ENCODE results near the gene KLF13. TPM values are rescaled to one million over a fixed set of nuclear protein-coding genes. Genes with fewer than 3 reads are reported as not detected.

KLF13 gene
- total RNA-seq, 1 donor from 2014 or later: 62.3 TPM

DNA sequence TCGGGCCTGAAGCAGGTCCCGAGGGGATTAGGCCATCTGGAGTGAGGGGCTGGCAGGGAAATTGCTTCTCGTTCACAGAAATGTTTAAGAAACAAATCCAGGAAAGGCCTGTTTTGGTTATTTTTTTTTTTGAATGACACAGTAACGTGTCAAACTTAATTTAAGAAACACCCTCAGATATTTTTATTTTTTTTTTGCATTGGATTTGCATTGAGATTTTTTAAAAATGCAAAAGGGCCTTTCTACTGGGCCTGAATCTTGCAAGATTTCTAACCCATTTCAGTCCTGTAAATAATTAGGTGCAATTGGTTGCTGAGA, 25.0 kb upstream of the KLF13 start:
- TF ChIP-seq, protein P1, sequence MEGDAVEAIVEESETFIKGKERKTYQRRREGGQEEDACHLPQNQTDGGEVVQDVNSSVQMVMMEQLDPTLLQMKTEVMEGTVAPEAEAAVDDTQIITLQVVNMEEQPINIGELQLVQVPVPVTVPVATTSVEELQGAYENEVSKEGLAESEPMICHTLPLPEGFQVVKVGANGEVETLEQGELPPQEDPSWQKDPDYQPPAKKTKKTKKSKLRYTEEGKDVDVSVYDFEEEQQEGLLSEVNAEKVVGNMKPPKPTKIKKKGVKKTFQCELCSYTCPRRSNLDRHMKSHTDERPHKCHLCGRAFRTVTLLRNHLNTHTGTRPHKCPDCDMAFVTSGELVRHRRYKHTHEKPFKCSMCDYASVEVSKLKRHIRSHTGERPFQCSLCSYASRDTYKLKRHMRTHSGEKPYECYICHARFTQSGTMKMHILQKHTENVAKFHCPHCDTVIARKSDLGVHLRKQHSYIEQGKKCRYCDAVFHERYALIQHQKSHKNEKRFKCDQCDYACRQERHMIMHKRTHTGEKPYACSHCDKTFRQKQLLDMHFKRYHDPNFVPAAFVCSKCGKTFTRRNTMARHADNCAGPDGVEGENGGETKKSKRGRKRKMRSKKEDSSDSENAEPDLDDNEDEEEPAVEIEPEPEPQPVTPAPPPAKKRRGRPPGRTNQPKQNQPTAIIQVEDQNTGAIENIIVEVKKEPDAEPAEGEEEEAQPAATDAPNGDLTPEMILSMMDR (IDR thresholded peaks at IDR 0.05; ENCODE audit: borderline replicate concordance): no peak
- Histone ChIP-seq H3K9me3 (replicated peaks) (no peaks in the 10 kb centered on the region), H3K36me3 (no peaks in the 10 kb centered on the region), H3K4me3 (no peak overlapping the region), H3K4me1 (peaks cover 75% of the 10 kb centered on the region), H3K27ac (replicated peaks) (peak overlapping the region; percentile 27), H3K27me3 (ENCODE audit: low read depth) (no peaks in the 10 kb centered on the region)
- intact Hi-C loops (cut with micrococcal nuclease): no loop called here
- DNase-seq: no peak

GRCh38 chr15:31302029-31302657, 24.5 kb upstream of the KLF13 start:
- intact Hi-C loops (cut with micrococcal nuclease): no loop called here
- Histone ChIP-seq H3K27me3 (ENCODE audit: low read depth) (peaks cover 4% of the 10 kb centered on the region), H3K4me1 (peaks cover 75% of the 10 kb centered on the region), H3K27ac (replicated peaks) (no peak overlapping the region), H3K9me3 (replicated peaks) (no peaks in the 10 kb centered on the region), H3K4me3 (no peak overlapping the region), H3K36me3 (no peaks in the 10 kb centered on the region)
- TF ChIP-seq, protein P1 (IDR thresholded peaks at IDR 0.05; ENCODE audit: borderline replicate concordance): no peak
- no peak for DNase-seq

- H3K4me1 ChIP-seq: peaks cover 77% of the 10 kb centered on the region
- no peaks in the 10 kb centered on the region for H3K36me3 ChIP-seq
- H3K9me3 ChIP-seq (replicated peaks): no peaks in the 10 kb centered on the region
- no peak overlapping the region for H3K4me3 ChIP-seq
- peak overlapping the region; percentile 56 for H3K27ac ChIP-seq (replicated peaks)
- peaks cover 7% of the 10 kb centered on the region for H3K27me3 ChIP-seq (ENCODE audit: low read depth)
- peak; percentile 58 for DNase-seq
- intact Hi-C loops (cut with micrococcal nuclease): no loop called here
- TF ChIP-seq, protein P1 (IDR thresholded peaks at IDR 0.05; ENCODE audit: borderline replicate concordance): peak; percentile 39
Measured at GRCh38 chr15:31302778-31303725, 23.6 kb upstream of the KLF13 start.

- H3K36me3 ChIP-seq: no peaks in the 10 kb centered on the region
- H3K4me3 ChIP-seq: no peak overlapping the region
- TF ChIP-seq, protein P1 (IDR thresholded peaks at IDR 0.05; ENCODE audit: borderline replicate concordance): no peak
- DNase-seq: no peak
- no peaks in the 10 kb centered on the region for H3K9me3 ChIP-seq (replicated peaks)
- H3K27ac ChIP-seq (replicated peaks): peak overlapping the region; percentile 46
- intact Hi-C loops (cut with micrococcal nuclease): no loop called here
- peaks cover 7% of the 10 kb centered on the region for H3K27me3 ChIP-seq (ENCODE audit: low read depth)
- peaks cover 77% of the 10 kb centered on the region for H3K4me1 ChIP-seq
Measured at GRCh38 chr15:31303726-31304648, 22.6 kb upstream of the KLF13 start.

DNA sequence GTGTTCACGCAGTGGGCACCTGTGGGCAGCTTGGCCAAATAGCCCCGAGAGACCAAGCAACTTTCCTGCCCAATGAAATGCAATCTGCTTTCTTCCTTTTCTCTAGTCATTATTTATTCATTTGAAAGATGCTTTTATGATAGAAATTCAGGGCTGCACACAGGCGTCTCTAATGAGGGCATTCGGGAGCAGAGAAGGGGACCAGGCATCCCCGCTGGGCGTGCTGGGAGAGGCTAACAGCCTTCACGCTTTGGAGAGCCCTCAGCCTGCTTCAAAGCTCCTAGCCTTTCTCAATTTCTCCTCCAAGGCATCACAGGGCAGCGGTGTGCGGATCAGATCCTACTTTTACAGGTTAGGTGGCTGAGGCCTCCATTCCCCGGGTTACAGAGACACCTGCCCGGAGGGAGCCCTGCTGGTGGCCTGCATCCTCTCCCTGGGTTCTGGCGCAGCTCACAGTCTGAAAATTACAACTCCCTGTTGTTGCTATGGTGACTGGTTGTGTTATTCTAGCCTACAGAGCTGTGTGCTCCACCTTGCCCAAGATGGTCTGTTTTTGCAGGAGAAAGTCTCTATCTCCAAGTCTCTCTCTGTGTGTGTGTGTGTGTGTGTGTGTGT, 21.8 kb upstream of the KLF13 start:
- Histone ChIP-seq H3K27ac (replicated peaks) (peak overlapping the region; percentile 33), H3K9me3 (replicated peaks) (no peaks in the 10 kb centered on the region), H3K27me3 (ENCODE audit: low read depth) (peaks cover 7% of the 10 kb centered on the region), H3K4me3 (no peak overlapping the region), H3K36me3 (no peaks in the 10 kb centered on the region), H3K4me1 (peaks cover 75% of the 10 kb centered on the region)
- DNase-seq: no peak
- intact Hi-C loops (cut with micrococcal nuclease): no loop called here
- TF ChIP-seq, protein P1 (IDR thresholded peaks at IDR 0.05; ENCODE audit: borderline replicate concordance): no peak
